ENCODE data around the gene SLC17A8.
"Not testable (repeated sequence)": the region's sequence is repeated elsewhere in the genome, so short reads cannot be mapped to it uniquely, and the experiment has no call there.

SLC17A8 gene

GRCh38 chr12:100356644-100357223, at the start of gene SLC17A8:
TSS of gene SLC17A8 (plus strand) at chr12:100357074. CDS start at chr12:100357392, 318 bp downstream.
- no peak for DNase-seq

- DNase-seq, result not testable (repeated sequence)
Measured at GRCh38 chr12:100308138-100308537, 48.7 kb upstream of the SLC17A8 start.

GRCh38 chr12:100311317-100311716, 45.6 kb upstream of the SLC17A8 start:
- no peak for DNase-seq

GRCh38 chr12:100317371-100317770, 39.5 kb upstream of the SLC17A8 start:
- no peak for DNase-seq

GRCh38 chr12:100324498-100324897, 32.4 kb upstream of the SLC17A8 start:
- DNase-seq, result no peak

- no peak for DNase-seq
Measured at GRCh38 chr12:100326208-100326607, 30.7 kb upstream of the SLC17A8 start.

- DNase-seq, result no peak
Measured at GRCh38 chr12:100329800-100330199, 27.1 kb upstream of the SLC17A8 start.

GRCh38 chr12:100331871-100332270, 25.0 kb upstream of the SLC17A8 start:
- DNase-seq, result no peak

GRCh38 chr12:100332852-100333251, 24.0 kb upstream of the SLC17A8 start:
- no peak for DNase-seq

GRCh38 chr12:100337299-100337698, 19.6 kb upstream of the SLC17A8 start:
- no peak for DNase-seq

GRCh38 chr12:100337727-100338126, 19.1 kb upstream of the SLC17A8 start:
- DNase-seq, result no peak

- no peak for DNase-seq
Measured at GRCh38 chr12:100339071-100339470, 17.8 kb upstream of the SLC17A8 start.

- not testable (repeated sequence) for DNase-seq
Measured at GRCh38 chr12:100342897-100343296, 14.0 kb upstream of the SLC17A8 start.

- DNase-seq, result not testable (repeated sequence)
Measured at GRCh38 chr12:100344351-100344750, 12.5 kb upstream of the SLC17A8 start.

GRCh38 chr12:100345020-100345767, 11.7 kb upstream of the SLC17A8 start:
- no peak for DNase-seq

- DNase-seq, result no peak
Measured at GRCh38 chr12:100346660-100347059, 10.2 kb upstream of the SLC17A8 start.

- no peak for DNase-seq
Measured at GRCh38 chr12:100348657-100349454, 8.0 kb upstream of the SLC17A8 start.

- no peak for DNase-seq
Measured at GRCh38 chr12:100359248-100359647, 2.4 kb downstream of the SLC17A8 start.

GRCh38 chr12:100359822-100360221, 2.9 kb downstream of the SLC17A8 start:
- no peak for DNase-seq

GRCh38 chr12:100360450-100360849, 3.6 kb downstream of the SLC17A8 start:
- no peak for DNase-seq

- no peak for DNase-seq
Measured at GRCh38 chr12:100364324-100364723, 7.5 kb downstream of the SLC17A8 start.

- DNase-seq, result no peak
Measured at GRCh38 chr12:100365411-100365810, 8.5 kb downstream of the SLC17A8 start.

GRCh38 chr12:100368066-100368465, 11.2 kb downstream of the SLC17A8 start:
- no peak for DNase-seq

- no peak for DNase-seq
Measured at GRCh38 chr12:100371146-100371545, 14.3 kb downstream of the SLC17A8 start.

All from activated CD4-positive, alpha-beta T cell treated with anti-CD3 and anti-CD28 coated beads for 1 hour (primary cell).